Activated CD4-positive, alpha-beta T cell treated with anti-CD3 and anti-CD28 coated beads, Interleukin-2, Interleukin-4, amounts not matched to agents 100 ng/mL and 50 ng/mL, durations not matched to agents 16 hours and 8 hours (primary cell): Measurements from ENCODE around the gene KAZN.
"Not testable (repeated sequence)": the region's sequence is repeated elsewhere in the genome, so short reads cannot be mapped to it uniquely, and the experiment has no call there.

Experiments used
- DNase-seq: peaks from one replicate; pipeline ENCODE4 v3.0.0-alpha.2; 2020; ENCODE audit warnings: low spot score

KAZN gene

GRCh38 chr1:14956579-14957195 is 358.2 kb downstream of the KAZN start:
- DNase-seq, result no peak

- DNase-seq, result no peak
Measured at GRCh38 chr1:14957375-14958098, 359.1 kb downstream of the KAZN start.

DNA sequence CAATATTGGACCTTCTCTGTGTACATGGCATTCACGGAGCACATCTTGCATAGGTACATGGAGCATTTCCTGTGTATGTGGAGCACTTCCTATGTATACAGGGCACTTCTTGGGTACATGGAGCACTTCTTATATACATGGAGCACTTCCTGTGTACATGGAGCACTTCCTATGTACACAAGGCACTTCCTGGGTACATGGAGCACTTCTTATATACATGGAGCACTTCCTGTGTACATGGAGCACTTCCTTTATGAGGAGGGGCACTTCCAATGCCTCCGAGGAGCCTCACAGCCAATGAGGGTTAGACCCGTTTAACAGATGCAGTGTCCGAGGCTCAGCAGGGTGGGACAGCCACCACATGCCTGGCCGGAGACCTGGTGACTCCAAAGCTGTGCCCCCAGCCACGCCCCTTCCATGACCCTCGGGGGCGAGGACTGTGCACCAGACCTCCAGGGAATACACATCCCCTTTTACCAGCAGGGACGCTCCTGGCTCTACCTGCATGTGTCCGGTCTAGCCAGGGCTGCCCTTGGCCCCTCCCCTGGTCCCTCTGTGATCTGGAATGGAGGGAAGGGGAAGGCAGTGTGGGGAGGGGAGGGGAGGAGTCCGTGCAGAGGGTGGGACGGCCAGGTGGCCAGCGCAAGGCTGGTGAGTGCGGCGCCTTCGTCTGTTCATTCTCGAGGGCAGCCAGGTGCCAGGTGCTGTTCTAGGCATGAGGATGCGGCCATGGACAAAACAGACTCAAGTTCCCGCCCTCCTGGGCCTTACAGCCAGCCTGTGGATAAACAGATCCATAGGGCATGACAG is 360.0 kb downstream of the KAZN start:
- DNase-seq, result no peak

GRCh38 chr1:14959059-14959694 is 360.7 kb downstream of the KAZN start:
- DNase-seq, result no peak

GRCh38 chr1:14961661-14962267 is 363.3 kb downstream of the KAZN start:
- no peak for DNase-seq

GRCh38 chr1:14962407-14962806 is 363.9 kb downstream of the KAZN start:
- DNase-seq, result no peak

DNA sequence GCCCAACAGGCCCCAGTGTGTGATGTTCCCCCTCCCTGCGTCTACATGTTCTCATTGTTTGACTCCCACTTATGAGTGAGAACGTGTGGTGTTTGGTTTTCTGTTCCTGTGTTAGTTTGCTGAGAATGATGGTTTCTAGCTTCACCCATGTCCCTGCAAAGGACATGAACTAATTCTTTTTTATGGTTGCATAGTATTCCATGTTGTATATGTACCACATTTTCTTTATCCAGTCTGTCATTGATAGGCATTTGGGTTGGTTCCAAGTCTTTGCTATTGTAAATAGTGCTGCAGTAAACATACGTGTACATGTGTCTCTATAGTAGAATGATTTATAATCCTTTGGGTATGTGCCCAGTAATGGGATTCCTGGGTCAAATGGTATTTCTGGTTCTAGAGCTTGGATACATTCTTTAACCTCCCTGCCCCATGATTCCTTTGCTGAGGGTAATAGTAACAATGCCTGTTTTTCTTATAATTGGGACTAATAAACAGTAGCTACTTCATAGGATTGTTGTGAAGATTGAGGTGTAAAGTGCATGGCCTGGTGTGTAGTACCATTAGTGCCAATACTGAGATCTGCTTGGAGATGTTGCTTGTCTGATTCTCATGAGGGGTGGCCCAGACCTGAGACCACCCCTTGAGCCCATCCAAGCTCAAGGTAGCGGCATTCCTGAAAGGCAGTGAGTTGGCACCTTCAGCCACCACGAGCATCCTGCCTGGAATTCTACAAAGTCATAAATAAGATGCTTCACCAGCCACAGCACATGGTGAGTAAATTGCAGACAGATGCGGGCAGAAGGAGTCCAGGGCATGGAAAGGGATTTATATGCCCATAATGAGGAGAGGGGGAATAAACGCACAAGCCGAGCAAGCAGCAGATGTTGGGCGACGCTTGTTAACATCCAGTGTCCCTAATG is 365.6 kb downstream of the KAZN start:
- not testable (repeated sequence) for DNase-seq

DNA sequence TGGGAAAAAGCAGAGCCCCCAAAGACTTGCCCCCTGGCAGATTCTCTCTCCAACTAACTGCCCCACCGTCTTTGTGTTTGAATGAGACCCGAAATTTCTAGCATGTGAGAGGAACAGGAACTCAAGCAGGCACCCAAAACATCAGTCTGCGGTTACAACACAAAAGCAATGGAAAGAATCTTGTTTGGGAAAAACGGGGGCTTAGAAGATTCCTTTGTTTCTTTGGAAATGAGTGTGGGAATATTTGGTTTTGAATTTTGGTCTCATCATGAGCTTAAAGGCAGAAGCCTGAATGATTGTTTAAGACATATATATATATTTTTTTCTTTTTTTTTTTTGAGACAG is 366.2 kb downstream of the KAZN start:
- no peak for DNase-seq

GRCh38 chr1:14968251-14968851 is 369.9 kb downstream of the KAZN start:
- DNase-seq, result no peak

GRCh38 chr1:14969006-14969405 is 370.5 kb downstream of the KAZN start:
- peak; percentile 53 for DNase-seq

GRCh38 chr1:14970115-14970798 is 371.8 kb downstream of the KAZN start:
- peak; percentile 4 for DNase-seq

- DNase-seq, result no peak
Measured at GRCh38 chr1:14970799-14971141, 372.3 kb downstream of the KAZN start.

DNA sequence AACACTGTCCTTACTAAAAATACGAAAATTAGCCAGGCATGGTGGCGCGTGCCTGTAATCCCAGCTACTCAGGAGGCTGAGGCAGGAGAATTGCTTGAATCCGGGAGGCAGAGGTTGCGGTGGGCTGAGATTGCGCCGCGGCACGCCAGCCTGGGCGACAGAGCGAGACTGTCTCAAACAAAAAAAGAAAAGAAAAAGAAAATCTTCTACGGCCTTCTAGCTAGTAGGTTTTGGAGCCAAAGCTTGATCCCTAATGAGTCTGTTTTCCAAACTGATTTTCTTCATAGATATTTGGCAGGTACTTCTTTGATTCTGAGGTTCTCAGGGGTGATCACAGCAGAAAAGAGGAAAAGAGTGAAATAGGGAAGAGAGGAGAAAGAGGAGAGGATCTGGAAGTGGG is 372.7 kb downstream of the KAZN start:
- DNase-seq, result no peak

DNA sequence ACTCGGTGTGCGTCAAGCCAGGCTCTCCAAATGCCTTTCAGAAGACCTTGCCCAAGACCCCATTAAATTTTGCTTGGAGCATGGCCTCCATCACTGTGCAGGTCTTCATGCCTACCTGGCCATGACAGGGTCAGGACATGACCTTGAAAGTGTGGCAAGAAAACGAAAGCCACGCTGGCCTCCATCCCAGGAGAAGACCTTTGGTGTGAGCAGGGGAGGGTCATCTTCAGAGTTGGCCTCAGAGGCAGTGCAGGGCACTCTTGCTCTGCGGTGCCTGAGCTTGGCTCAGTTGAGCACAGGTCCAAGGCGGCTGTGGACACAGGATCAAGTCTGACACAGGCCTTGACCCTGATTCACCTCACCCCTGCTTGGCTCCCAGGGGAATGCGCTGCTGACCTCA is 373.6 kb downstream of the KAZN start:
- no peak for DNase-seq

DNA sequence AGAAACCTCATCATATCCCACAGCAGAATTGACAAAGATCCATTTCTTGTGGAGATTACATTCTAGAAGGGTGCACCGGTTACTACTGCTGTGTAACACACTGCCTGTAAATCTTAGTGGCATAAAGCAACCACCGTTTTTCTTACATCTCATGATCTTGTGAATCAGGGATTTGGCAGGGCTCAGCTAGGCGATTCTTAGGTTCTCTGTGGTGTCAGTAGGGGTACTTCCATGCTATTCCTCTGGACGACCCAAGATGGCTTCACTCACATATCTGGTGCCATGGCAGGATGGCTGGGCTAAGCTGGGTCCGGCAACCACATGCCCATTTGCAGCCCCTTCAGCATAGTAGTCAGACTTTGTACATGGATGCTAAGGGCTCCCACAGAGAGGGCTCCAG is 375.3 kb downstream of the KAZN start:
- DNase-seq, result no peak

DNA sequence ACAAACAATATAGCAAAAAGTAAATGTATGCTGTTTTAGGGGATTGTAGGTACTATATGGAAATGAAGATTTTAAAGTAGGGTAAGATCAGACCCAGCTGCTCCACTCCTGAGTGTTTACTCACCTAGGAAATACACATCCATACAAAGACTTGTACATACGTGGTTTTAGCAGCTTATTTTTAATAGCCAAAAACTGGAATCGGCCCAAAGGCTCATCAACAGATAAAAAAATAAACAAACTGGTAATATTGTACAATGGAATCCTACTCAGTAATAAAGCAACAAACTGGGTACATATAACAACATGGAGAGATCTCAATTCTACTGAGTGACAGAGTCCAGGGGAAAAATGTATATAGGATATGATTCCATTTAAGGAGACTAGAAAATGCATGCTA is 375.9 kb downstream of the KAZN start:
- DNase-seq, result no peak

- no peak for DNase-seq
Measured at GRCh38 chr1:14975119-14975518, 376.6 kb downstream of the KAZN start.

DNA sequence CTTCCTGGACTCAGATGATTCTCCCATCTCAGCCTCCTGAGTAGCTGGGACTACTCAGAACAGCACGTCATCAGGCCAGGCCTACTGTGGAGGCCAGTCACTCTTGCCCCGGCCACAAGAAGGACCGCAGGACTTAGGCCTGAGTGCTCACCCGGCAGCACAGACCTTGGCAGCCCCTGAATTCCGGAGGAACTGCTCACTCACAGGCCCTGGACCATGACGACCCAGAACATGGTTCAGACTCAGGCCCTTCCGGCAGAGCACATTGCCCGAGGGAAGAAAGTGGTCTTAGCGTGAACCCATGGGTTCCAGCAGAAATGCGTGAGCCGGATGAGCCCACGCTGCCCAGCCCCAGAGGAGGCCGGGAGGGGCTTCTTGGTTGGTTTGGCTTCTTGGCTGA is 377.8 kb downstream of the KAZN start:
- no peak for DNase-seq

DNA sequence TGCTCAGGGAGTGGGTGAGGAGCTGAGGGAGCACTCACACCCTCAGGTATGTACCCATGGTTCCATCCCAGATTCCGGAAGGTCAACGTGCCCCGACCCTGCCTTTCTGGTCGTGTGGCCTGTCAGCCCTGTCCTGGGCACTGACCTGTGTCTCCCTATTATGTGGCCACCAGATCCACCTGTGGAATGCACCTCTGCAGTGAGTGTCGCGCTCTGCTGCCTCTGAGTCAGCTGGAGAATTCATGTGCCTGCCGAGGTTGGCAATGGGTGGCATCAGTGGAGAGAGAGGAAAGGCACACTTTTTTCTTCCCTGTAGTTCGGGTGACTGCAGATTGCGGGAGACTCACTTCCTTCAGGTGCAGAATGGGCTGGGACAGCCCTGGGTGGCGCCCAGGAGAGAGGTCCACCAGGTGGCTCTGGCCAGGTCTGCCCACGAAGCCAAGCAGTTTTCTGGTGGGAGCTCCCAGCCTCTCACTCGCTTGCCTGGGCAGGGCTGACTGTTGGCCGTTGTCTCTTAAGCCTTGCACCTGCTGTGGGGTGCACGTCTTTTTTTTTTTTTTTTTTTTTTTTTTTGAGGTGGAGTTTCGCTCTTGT is 378.9 kb downstream of the KAZN start:
- no peak for DNase-seq
